ENCODE measurements around the gene NFIB. TPM values are rescaled to one million over a fixed set of nuclear protein-coding genes. Genes with fewer than 3 reads are reported as not detected.

The NFIB gene
- total RNA-seq, 1 experiment from 2014 or later: 11.3 TPM

- no peak for DNase-seq (ENCODE audit: low spot score)
Measured at GRCh38 chr9:14214693-14215092, 99.2 kb downstream of the NFIB start.

DNA sequence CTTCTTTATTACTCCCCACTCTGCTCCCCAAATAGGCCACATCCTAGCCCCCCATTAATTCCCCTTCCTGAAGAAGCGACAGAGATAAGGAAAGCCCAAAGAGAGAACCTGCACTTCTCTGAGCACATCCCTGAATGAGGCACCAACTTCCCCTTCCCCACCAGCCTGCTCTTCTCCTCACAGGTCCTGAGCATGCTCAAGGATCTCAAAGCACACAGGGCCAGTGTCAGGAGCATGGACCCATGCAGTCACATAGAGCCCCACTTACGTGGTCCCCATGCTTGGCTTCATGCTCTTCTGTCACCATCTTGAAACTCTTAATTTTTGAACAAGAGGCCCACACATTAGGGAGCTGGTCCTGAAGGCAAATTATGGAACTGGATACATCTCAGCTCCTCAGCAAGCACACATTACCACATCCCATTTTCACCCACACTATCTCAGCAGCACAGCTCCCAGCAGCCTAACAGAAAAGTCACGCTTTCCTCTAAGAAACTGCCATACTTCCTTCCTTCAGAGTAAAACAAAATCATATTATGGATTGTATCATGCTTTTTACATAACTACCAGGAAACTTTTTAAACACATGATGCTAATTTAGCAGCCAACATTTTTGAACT, 99.8 kb downstream of the NFIB start:
- no peak for DNase-seq (ENCODE audit: low spot score)

- DNase-seq (ENCODE audit: low spot score): no peak
Measured at GRCh38 chr9:14213504-14213903, 100.4 kb downstream of the NFIB start.

- no peak for DNase-seq (ENCODE audit: low spot score)
Measured at GRCh38 chr9:14212697-14213420, 101.1 kb downstream of the NFIB start.

DNA sequence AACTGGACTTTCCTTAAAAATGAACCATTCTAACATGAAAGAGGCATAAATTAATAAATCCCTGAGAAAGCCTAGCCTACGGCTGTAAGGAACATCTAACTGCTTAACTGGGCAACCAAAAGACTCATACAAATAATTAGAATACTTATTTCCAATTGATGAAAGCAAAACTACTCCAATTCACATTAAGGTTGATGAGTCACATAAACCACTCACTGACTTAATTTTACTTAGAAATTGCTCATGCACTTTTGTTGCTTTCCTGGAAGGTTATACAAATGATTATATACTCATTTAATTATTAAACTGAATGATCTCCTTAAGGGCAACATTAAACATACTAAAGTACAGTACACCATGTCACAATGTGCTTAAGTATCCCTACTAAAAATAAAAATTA, 101.9 kb downstream of the NFIB start:
- DNase-seq (ENCODE audit: low spot score): peak; percentile 13

- DNase-seq (ENCODE audit: low spot score): no peak
Measured at GRCh38 chr9:14211564-14211963, 102.4 kb downstream of the NFIB start.

DNA sequence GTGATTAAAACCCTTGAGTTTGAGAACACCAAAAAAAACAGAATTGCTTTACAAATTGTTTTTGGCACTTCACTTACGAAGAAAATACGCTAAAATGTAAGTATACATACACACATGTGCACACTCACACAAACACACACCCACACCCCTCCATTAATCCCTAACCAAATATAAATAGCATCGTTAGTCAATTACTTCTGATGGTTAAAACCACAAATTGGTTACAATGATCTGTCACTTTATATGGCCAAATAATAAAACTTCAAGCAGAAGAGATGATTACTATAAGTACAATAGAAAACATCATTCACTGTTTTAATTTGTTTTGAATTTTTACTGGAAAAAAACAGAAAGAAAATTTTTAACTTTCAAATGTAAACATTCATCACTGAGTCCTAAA, 103.5 kb downstream of the NFIB start:
- DNase-seq (ENCODE audit: low spot score): no peak

- peak; percentile 34 for DNase-seq (ENCODE audit: low spot score)
Measured at GRCh38 chr9:14209399-14210345, 104.3 kb downstream of the NFIB start.

- DNase-seq (ENCODE audit: low spot score): peak; percentile 59
Measured at GRCh38 chr9:14207352-14207995, 106.5 kb downstream of the NFIB start.

- DNase-seq (ENCODE audit: low spot score): no peak
Measured at GRCh38 chr9:14205463-14205862, 108.5 kb downstream of the NFIB start.

DNA sequence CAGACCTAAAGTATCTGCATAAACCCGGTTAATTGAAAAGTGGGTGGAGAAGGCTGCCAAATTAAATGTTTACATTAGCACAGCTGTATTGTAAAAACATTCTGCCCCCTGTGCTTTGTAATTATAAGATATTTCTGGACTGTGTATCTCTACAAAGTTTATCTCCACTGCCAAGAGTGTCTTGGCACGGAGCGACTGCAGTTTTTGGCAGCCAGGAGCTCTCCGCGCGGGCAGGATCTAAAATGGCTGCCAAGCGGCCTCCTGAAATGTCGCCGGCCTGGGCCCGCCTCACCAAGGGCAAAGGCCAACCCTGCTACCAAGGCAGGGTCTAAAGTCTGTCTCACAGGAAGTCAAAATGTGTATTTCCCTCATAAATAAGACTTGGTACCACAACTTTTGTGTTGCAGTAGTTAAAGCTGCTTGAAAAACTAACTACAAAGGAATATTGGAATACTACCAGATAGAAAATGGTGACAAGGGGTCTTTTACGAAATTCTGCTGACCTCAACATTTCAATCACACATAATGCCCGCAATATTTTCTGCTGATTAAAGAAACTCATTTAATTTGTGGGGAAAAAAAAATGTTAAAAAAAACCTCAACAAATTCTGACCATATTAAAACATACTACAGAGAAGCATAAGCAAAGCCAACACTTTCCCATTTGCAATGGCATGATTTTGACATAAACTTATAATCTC, 110.4 kb downstream of the NFIB start:
- peak; percentile 26 for DNase-seq (ENCODE audit: low spot score)

- peak; percentile 46 for DNase-seq (ENCODE audit: low spot score)
Measured at GRCh38 chr9:14198841-14199455, 115.0 kb downstream of the NFIB start.

GRCh38 chr9:14198047-14198840, 115.7 kb downstream of the NFIB start:
- no peak for DNase-seq (ENCODE audit: low spot score)

GRCh38 chr9:14197325-14197858, 116.5 kb downstream of the NFIB start:
- no peak for DNase-seq (ENCODE audit: low spot score)

DNA sequence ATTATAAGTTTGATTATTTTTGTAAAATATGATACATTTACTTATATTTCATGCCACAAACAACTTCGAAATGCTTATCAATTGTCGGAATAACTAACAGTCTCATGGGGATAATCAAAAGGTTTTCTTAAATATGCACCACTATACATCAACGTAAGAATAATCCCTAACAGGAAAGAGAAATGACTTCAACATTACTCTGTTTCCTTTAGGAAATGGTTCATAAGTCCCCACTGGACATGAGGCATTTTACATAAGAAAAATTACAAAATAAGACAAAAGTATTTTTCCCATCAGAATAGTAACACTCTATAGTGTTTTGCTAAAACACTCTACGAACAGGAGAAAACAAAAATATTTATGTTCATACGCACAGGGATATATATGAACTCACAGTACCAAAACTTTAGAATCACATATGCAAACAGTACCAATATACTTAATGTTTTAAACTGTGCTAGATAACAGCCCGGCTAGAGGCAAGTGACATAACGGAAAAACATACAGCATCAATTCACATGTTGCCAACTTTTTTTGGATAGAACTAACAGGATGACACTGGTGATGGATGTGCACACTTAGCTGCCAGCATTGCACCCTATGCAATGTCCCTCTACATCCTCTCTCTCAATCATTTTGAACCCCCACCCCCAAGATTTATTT, 120.5 kb downstream of the NFIB start:
- DNase-seq (ENCODE audit: low spot score): no peak

- DNase-seq (ENCODE audit: low spot score): no peak
Measured at GRCh38 chr9:14192556-14192955, 121.4 kb downstream of the NFIB start.

- DNase-seq (ENCODE audit: low spot score): no peak
Measured at GRCh38 chr9:14191512-14191911, 122.4 kb downstream of the NFIB start.

GRCh38 chr9:14190240-14190639, 123.7 kb downstream of the NFIB start:
- no peak for DNase-seq (ENCODE audit: low spot score)

- DNase-seq (ENCODE audit: low spot score): no peak
Measured at GRCh38 chr9:14189578-14189977, 124.4 kb downstream of the NFIB start.

Measured in H4 (cell line).